GM10248 (cell line): ENCODE results near the gene RNF145.

ENCODE experiments used
- CTCF ChIA-PET: fragments of 300-600 bp; sonication (Branson Sonifier 250); formaldehyde crosslinking; extraction: SDS; loops from one replicate; lab custom pipeline; 2021; ENCODE audit warnings: antibody characterized with exemption; lab: Yijun Ruan, JAX
- POLR2A ChIA-PET: fragments of 350-650 bp; sonication (Branson Sonifier 250); formaldehyde crosslinking; extraction: SDS; loops from one replicate; lab custom pipeline; 2020; ENCODE audit warnings: antibody characterized with exemption; lab: Yijun Ruan, JAX
- DNase-seq: peaks from one replicate; pipeline ENCODE4 v3.0.0; 2012; ENCODE audit errors: extremely low spot score
- TF ChIP-seq, protein P1 (sequence below): IDR thresholded peaks from 2 replicates; pipeline ENCODE4 v1.5.1; 2012; ENCODE audit warnings: mild to moderate bottlenecking, low read depth; ENCODE audit errors: extremely low read depth, missing control alignments, control extremely low read depth

The RNF145 gene

DNA sequence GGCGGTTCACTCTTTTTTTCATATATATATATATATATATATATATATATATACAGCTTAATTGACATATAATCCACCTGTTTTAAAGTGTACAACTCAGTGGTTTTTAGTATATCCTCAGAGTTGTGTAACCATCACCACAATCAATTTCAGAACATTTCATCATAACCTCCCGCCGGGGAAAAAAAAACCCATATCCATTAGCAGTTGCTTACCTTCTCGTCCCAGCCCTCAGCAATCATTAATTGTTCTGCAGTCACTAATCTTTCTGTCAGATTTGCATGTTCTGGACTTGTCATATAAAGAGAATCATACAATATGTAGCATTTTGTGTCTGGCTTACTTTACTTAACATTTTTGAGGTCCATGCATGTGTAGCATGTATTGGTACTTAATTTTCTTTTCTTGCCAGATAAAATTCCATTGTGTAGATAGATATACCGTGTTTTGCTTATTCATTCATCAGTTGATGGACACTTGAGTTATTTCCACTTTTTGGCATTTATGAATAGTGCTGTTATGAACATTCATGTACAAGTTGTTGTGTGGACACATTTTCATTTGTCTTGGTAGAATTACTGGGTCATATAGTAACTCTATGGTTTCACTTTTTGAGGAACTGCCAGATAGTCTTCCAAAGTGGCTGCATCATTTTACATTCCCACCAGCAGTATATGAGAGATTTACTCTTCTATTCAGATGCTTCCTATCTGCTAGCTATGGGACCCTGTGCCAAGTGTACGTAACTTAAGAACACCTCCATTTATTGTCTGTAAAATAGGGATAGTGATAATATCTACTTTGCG lies 3.5 kb upstream of the RNF145 start:
- POLR2A ChIA-PET: no interaction called here
- no peak for DNase-seq
- TF ChIP-seq, protein P1, sequence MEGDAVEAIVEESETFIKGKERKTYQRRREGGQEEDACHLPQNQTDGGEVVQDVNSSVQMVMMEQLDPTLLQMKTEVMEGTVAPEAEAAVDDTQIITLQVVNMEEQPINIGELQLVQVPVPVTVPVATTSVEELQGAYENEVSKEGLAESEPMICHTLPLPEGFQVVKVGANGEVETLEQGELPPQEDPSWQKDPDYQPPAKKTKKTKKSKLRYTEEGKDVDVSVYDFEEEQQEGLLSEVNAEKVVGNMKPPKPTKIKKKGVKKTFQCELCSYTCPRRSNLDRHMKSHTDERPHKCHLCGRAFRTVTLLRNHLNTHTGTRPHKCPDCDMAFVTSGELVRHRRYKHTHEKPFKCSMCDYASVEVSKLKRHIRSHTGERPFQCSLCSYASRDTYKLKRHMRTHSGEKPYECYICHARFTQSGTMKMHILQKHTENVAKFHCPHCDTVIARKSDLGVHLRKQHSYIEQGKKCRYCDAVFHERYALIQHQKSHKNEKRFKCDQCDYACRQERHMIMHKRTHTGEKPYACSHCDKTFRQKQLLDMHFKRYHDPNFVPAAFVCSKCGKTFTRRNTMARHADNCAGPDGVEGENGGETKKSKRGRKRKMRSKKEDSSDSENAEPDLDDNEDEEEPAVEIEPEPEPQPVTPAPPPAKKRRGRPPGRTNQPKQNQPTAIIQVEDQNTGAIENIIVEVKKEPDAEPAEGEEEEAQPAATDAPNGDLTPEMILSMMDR: no peak
- CTCF ChIA-PET: no interaction called here

DNA sequence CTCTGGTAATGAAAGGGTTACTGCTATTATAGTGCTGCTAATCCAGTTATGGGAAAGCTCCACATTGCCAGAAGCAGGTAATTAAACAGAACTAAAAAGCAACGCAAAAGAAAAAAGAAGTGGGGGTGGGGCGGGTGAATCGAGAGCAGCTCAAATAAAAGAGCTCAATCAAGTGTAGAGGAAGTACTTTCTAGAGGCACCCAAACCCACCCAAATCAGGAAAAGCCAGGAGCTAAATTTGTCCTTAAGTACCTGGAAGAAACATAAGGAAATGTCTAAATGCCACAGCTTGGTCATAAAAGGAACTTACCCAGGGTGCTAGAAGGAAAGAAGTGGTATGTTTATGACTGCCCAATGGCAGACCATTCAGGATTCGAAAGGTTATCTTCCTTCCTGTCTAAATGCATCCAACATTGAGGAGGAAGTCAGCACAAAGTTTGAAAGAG lies 2.4 kb upstream of the RNF145 start:
- CTCF ChIA-PET: interaction anchor here (1.5 kb wide), 1 partner anchor 14 kb away, joined by 5 read pairs; no protein-coding TSS in a partner anchor
- TF ChIP-seq, protein P1: no peak
- DNase-seq: no peak
- POLR2A ChIA-PET: no interaction called here

DNA sequence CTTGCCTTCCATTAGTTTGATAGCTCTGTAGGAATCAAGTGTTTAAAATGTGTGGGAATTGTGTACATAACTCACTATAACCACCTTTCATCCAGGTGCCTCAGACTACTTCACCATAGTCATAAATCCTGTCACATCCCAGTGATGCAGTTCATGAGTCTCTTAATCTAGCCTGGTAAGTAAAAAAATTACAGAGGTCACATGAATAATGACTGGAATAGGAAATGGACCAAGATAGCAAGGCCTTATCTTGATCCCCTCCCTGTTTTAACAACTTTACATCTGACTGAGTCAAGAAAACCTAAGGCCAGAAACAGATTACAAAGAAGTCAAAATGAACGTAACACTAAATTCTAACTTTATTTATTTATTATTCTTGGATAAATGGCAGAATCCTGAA lies 1.5 kb upstream of the RNF145 start:
- ChIA-PET CTCF (interaction anchor here (1.5 kb wide), 1 partner anchor 13 kb away, joined by 5 read pairs; no protein-coding TSS in a partner anchor), POLR2A (no interaction called here)
- DNase-seq: no peak
- TF ChIP-seq, protein P1: no peak

DNA sequence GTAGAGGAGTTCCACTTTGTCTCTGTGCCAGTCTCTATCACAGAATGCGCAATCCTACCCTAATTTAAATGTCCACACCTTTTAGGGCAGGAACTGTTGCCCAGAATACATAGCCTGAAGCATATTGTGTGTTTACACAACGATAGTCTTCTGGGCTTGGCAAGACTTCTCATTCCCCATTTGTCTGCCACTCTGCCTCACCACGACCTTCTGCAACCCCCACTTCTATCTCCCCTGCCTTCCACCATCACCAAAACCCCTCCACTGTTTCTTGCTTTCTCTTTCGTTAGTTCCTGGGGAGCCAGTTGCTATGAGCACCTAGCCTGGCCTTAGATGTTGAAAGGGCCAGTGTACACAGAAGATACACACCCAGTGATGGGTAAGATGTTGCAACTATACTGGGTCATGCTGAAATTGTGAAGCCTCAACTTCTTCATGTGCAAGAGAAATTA lies 883 bp upstream of the RNF145 start:
- POLR2A ChIA-PET: no interaction called here
- TF ChIP-seq, protein P1: no peak
- CTCF ChIA-PET: no interaction called here
- no peak for DNase-seq

DNA sequence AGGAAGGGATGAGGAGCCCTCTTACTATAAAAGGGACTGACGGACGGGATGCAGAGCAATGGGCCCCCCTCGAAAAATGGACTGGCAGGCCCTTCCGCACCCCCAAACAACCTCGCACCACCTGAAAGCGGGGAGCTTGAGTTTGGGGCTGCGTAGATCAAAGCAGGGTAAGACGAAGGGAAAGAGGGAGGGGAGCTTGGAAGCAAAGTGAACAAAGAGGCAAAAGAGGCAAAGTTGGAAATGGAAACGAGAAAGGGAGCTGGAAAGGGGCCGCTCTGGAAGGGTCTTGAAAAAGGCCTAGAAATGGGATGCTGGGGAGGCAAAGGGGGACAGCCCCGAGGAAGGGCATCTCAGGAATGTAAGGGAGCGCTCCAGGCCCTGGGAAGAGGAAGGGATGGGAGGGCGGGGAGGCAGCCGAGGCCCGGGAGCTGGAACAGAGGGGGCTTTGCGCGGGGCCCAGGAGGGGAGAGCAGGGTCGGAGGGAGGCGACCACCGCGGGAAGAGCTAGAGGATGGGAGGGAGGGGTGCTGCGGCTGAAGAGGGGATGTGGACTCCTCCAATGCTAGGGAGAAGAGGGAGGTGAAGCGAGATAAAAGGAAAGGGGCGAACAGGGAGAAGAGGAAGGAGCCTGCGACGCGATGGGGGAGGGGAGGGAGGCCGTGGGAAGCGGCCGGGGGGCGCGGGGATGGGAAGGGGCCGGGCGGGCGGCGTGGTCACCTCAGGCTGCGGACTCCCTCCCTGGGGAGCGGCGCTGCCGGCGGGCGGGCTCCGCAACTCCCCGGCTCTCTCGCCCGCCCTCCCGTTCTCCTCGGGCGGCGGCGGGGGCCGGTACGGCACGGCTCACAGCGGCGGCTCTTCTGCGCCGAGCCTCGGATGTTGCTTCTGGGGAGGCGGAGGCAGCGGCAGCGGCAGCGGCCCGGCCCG lies 577 bp downstream of the RNF145 start:
- POLR2A ChIA-PET: no interaction called here
- DNase-seq: peak; percentile 24
- CTCF ChIA-PET: interaction anchor here (0.8 to 3.3 kb wide), 4 partner anchors 10 to 52 kb away, joined by 4 to 13 read pairs (median 8); no protein-coding TSS in a partner anchor
- TF ChIP-seq, protein P1: no peak
